ENCODE data around the gene HOTAIR.

Gene HOTAIR

DNA sequence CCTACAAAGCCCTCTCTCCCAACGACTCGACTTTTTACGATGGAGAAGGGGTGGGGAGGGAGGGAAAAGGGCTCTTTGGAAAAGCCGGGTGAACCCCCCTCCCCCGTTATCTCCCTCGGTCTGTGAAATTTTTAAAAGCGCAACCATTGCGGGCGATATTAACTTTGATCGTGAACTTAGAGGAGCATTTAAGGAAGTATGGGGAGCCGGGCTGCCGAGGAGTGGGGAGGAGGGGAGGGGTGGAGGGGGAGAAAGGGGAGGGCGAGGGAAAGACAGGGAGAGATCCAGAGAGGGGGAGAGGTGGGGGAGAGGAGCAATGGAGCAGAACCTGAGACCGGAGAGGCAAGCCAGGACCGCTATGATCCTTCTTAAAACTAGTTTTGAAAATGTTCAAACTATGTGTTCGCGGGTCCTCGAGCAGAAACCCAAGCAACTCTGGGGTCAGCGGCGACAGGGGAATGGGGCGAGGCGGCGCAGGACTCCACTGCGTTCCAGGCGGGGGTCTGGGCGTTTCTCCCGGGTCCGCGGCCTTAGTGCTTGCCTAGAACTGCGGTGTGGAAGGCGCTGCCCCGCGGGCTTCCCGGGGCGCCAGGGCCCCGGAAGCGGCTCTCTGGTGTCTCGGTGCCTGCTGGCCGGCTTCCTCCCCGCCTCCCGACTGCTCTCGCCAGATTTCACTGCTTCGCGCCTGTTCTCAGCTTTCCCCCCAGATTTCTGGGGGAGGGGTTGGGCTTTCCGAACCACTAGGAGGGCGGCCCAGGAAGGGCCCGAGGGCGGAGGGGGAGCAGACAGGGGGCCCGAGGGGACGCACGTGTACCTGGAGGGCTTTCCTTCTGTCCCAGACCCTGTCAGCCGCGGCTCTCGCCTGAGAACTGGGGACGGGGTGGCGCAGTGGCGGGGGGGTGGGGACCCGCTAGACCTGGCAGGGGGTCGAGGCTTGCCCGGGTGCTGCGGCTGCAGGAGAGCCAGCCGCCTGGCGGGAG lies at the start of gene HOTAIR:
Gene HOTAIR (minus strand): TSS at position 871 of the 980 bp plus-strand sequence.
- Histone ChIP-seq H3K4me3 (ENCODE audit: low read depth, low read length) (no peak within 1 kb of the TSS), H3K36me3 (replicated peaks) (no peaks in the 10 kb centered on the region), H3K27me3 (replicated peaks) (peaks cover 91% of the 10 kb centered on the region), H3K27ac (no peak within 1 kb of the TSS)
- in situ Hi-C loops (cut with HindIII; ENCODE audit: low pct_ligation_motif_present, low sequenced_read_pairs), result no loop called here
- TF ChIP-seq, protein P1, sequence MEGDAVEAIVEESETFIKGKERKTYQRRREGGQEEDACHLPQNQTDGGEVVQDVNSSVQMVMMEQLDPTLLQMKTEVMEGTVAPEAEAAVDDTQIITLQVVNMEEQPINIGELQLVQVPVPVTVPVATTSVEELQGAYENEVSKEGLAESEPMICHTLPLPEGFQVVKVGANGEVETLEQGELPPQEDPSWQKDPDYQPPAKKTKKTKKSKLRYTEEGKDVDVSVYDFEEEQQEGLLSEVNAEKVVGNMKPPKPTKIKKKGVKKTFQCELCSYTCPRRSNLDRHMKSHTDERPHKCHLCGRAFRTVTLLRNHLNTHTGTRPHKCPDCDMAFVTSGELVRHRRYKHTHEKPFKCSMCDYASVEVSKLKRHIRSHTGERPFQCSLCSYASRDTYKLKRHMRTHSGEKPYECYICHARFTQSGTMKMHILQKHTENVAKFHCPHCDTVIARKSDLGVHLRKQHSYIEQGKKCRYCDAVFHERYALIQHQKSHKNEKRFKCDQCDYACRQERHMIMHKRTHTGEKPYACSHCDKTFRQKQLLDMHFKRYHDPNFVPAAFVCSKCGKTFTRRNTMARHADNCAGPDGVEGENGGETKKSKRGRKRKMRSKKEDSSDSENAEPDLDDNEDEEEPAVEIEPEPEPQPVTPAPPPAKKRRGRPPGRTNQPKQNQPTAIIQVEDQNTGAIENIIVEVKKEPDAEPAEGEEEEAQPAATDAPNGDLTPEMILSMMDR (IDR thresholded peaks at IDR 0.05; ENCODE audit: low read depth, low read length, missing control alignments), result no peak
- DNase-seq, result no peak

DNA sequence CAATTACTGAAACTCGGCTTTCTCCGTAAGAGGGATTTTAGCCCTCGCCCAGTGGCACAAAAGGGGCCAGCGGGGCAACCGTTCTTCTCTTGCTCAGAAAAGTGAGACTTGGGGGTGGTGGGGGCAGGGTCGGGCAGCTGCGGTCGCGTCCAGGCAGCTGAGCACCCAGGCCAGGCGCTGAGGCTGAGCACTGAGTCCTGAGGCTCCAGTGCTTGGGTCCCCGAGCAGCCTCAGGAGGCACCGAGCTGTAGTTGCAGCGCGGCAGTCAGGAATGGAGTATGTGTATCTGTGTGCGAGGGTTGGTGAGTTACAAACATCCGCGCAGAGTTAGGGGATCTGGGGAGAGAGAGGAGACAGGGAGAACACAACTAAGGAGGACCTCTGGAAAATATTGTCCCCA lies 49.4 kb upstream of the HOTAIR start:
- TF ChIP-seq, protein P1 (IDR thresholded peaks at IDR 0.05; ENCODE audit: low read depth, low read length, missing control alignments), result no peak
- no peak overlapping the region for H3K27ac ChIP-seq
- H3K27me3 ChIP-seq (replicated peaks), result peaks cover 88% of the 10 kb centered on the region
- no peak for DNase-seq
- in situ Hi-C loops (cut with HindIII; ENCODE audit: low pct_ligation_motif_present, low sequenced_read_pairs), result loop anchor here (25.0 kb wide), 1 partner anchor 188 kb away; no protein-coding TSS in a partner anchor
- no peak overlapping the region for H3K4me3 ChIP-seq (ENCODE audit: low read depth, low read length)
- no peaks in the 10 kb centered on the region for H3K36me3 ChIP-seq (replicated peaks)

DNA sequence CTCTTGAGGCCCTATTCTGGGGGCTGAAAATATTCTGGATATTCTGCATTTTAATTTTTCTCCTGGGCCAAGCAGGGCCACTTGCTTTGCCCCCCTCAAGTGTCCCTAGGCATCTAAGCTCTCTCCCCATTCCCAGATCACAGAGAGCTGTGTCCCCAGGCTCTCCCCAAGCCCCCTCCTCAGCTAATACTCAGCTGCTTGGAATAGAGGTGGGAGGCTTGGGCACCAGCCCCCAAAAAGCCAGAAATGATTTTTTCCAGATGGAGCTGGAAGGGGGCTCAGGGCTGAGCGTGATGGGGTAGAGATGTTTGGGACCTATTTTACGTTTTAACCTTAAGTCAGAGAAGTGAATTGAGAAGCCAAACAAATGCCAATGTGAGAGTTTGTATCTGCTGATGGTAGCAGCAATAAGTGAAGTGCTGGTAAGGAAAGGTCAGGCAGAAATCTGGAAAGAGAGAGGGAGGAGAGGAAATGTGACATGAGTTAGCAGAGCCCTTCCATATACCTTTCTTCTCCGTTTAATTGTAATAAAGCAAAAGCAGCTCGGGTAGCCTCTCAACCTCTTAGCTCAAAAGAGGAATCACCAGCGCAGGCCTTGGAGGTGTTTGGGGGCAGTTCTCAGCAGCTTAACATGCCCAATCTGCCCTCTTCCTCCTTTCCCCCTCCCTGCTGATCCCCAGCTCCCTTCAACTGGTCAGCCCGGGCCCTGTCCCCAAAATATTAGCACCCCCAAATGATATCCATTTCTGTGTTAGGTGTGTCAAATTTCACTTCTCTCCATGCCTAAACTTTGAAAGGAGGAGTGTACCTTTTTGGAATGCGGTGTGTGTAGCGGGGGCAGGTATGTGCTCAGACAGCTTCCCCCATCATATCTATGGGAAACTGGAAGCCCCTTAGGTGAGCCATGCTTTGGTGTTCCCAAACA lies 48.5 kb upstream of the HOTAIR start:
- DNase-seq, result no peak
- H3K4me3 ChIP-seq (ENCODE audit: low read depth, low read length), result no peak overlapping the region
- H3K27ac ChIP-seq, result no peak overlapping the region
- no peaks in the 10 kb centered on the region for H3K36me3 ChIP-seq (replicated peaks)
- peaks cover 85% of the 10 kb centered on the region for H3K27me3 ChIP-seq (replicated peaks)
- in situ Hi-C loops (cut with HindIII; ENCODE audit: low pct_ligation_motif_present, low sequenced_read_pairs), result loop anchor here (25.0 kb wide), 1 partner anchor 189 kb away; no protein-coding TSS in a partner anchor
- TF ChIP-seq, protein P1 (IDR thresholded peaks at IDR 0.05; ENCODE audit: low read depth, low read length, missing control alignments), result no peak

DNA sequence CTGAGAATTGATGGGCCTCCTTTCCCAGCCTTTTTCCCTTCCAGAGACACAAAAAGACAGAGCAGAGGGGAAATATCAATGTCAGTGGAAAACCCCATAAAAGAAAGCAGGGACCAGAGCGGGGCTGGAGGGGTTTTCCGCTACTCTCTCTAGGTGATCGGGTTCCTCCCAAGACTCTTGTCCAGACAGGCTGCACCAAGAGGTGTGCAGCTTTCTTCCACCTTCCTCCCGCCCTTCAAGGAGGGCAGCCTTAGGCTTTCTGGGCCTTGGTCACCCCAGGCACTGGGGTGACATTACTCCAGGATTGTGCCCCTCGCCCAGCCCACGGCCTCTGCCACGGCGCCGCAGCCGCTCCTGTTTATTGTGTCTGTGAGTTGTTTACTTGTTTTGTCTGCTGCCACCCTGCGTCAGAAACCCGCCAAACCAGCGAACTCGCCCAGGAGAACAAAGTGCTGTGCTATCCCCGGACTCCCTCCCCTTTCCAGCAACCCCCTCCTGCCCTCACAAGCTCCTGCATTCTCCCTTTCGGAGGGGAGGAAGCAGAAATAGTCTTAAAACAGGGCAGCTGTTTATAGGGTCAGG lies 46.8 kb upstream of the HOTAIR start:
- in situ Hi-C loops (cut with HindIII; ENCODE audit: low pct_ligation_motif_present, low sequenced_read_pairs), result loop anchor here (25.0 kb wide), 1 partner anchor 191 kb away; no protein-coding TSS in a partner anchor
- H3K36me3 ChIP-seq (replicated peaks), result no peaks in the 10 kb centered on the region
- DNase-seq, result no peak
- H3K27ac ChIP-seq, result no peak overlapping the region
- peaks cover 87% of the 10 kb centered on the region for H3K27me3 ChIP-seq (replicated peaks)
- TF ChIP-seq, protein P1 (IDR thresholded peaks at IDR 0.05; ENCODE audit: low read depth, low read length, missing control alignments), result no peak
- no peak overlapping the region for H3K4me3 ChIP-seq (ENCODE audit: low read depth, low read length)

DNA sequence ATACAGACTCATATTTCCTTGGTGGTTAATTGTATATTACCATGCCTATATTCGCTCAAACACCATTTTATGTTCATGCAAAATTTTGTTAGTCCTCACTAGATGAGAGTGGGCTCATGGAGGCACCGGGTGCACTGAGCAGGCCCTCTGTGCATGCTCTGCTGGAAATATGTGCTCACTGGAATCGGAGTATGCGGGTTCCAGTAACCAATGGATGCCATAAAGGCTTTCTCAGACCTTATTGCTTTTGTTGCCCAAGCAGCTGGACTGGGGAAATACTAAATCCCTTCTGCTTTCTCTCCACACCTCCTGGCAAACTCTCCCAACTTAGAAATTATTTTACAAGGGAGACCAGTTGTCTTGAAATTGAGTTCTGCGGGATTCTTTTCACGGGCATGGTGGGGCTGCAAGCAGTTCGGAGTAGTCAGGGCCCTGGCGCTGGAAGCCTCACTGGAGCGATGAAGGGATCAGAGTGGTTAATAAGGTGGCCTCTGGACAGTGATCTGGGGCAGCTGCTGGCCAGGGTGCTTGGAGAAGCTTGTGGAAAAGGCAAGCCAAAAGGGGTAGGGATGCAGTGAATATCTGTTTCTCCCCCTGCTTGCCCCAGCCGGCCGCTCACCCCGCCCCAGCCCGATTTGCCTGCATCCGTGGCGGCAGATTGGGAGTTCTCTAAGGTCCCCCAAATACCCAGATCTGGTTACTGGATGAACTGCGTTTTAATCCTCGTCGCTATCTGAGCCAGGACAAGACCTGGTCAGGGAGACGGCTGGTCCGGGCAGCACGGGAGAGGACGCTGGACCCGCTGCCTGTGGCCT lies 46.0 kb upstream of the HOTAIR start:
- no peak for DNase-seq
- Histone ChIP-seq H3K27me3 (replicated peaks) (peaks cover 85% of the 10 kb centered on the region), H3K27ac (no peak overlapping the region), H3K4me3 (ENCODE audit: low read depth, low read length) (no peak overlapping the region), H3K36me3 (replicated peaks) (no peaks in the 10 kb centered on the region)
- in situ Hi-C loops (cut with HindIII; ENCODE audit: low pct_ligation_motif_present, low sequenced_read_pairs), result loop anchor here (25.0 kb wide), 1 partner anchor 192 kb away; no protein-coding TSS in a partner anchor
- TF ChIP-seq, protein P1 (IDR thresholded peaks at IDR 0.05; ENCODE audit: low read depth, low read length, missing control alignments), result no peak
